HUDEP-2 (cell line): ENCODE measurements around the gene LHPP.

Experiments
- DNase-seq, 76 experiments: peaks; one replicate each; lab custom pipeline; 2025; ENCODE audit not compliant: unreplicated experiment in 76 of 76; lab: John Stamatoyannopoulos, UW

Gene LHPP

GRCh38 chr10:124467165-124467564, 5.5 kb downstream of the LHPP start:
- DNase-seq = no peak

GRCh38 chr10:124468624-124469023, 7.0 kb downstream of the LHPP start:
- no peak for DNase-seq

- DNase-seq = no peak
Observed at GRCh38 chr10:124469956-124470484, 8.4 kb downstream of the LHPP start.

- DNase-seq = no peak
Observed at GRCh38 chr10:124470544-124471434, 9.2 kb downstream of the LHPP start.

- DNase-seq = no peak
Observed at GRCh38 chr10:124472071-124472470, 10.4 kb downstream of the LHPP start.

- DNase-seq = no peak
Observed at GRCh38 chr10:124473070-124473469, 11.4 kb downstream of the LHPP start.

- no peak for DNase-seq
Observed at GRCh38 chr10:124474514-124475070, 13.0 kb downstream of the LHPP start.

- DNase-seq = no peak
Observed at GRCh38 chr10:124476043-124476725, 14.6 kb downstream of the LHPP start.

GRCh38 chr10:124477614-124478363, 16.2 kb downstream of the LHPP start:
- DNase-seq = no peak

GRCh38 chr10:124478515-124478914, 16.9 kb downstream of the LHPP start:
- no peak for DNase-seq

- DNase-seq = no peak
Observed at GRCh38 chr10:124480860-124481259, 19.2 kb downstream of the LHPP start.

GRCh38 chr10:124481717-124482116, 20.1 kb downstream of the LHPP start:
- no peak for DNase-seq

GRCh38 chr10:124482236-124482800, 20.7 kb downstream of the LHPP start:
- DNase-seq = no peak

GRCh38 chr10:124482876-124483275, 21.3 kb downstream of the LHPP start:
- no peak for DNase-seq

- DNase-seq = no peak
Observed at GRCh38 chr10:124484031-124484430, 22.4 kb downstream of the LHPP start.

- no peak for DNase-seq
Observed at GRCh38 chr10:124484661-124485060, 23.0 kb downstream of the LHPP start.

GRCh38 chr10:124486635-124487034, 25.0 kb downstream of the LHPP start:
- peak in 35 of 76 experiments; percentile 5 to 62 (median 31) for DNase-seq

GRCh38 chr10:124491105-124491504, 29.5 kb downstream of the LHPP start:
- no peak for DNase-seq

GRCh38 chr10:124492266-124492665, 30.6 kb downstream of the LHPP start:
- no peak for DNase-seq

- DNase-seq = no peak
Observed at GRCh38 chr10:124493214-124493882, 31.7 kb downstream of the LHPP start.
